Sigmoid colon (tissue), 4 donors: ENCODE data around the gene MSL2.

Source experiments
- CTCF ChIP-seq, 4 experiments: fragments of 450-650 bp in 3 of 4; fragments of 200-600 bp in 1 of 4; IDR thresholded peaks; one replicate each; pipeline ENCODE4 v1.5.1; 2016 to 2019; ENCODE audit warnings: antibody characterized with exemption in 4 of 4, mild to moderate bottlenecking in 3 of 4, moderate library complexity in 2 of 4
- EP300 ChIP-seq, 4 donors: sonication (generic); formaldehyde crosslinking; IDR thresholded peaks; one replicate each; pipeline ENCODE4 v1.6.1; 2017; ENCODE audit warnings: antibody characterized with exemption in 4 of 4
- POLR2A ChIP-seq, 2 donors: fragments of 450-650 bp; IDR thresholded peaks; one replicate each; pipeline ENCODE4 v1.6.1; 2016; ENCODE audit warnings: antibody characterized with exemption in 2 of 2, mild to moderate bottlenecking in 2 of 2, moderate library complexity in 2 of 2
- POLR2AphosphoS5 ChIP-seq, 4 donors: sonication (generic); formaldehyde crosslinking; IDR thresholded peaks; one replicate each; pipeline ENCODE4 v1.6.1; 2017; ENCODE audit warnings: antibody characterized with exemption in 4 of 4

- TF ChIP-seq POLR2A (IDR thresholded peaks at IDR 0.05) (no peak), CTCF (IDR thresholded peaks at IDR 0.05) (no peak), EP300 (IDR thresholded peaks at IDR 0.05) (no peak), POLR2AphosphoS5 (IDR thresholded peaks at IDR 0.05) (no peak)
Observed at GRCh38 chr3:136194409-136195257, 1.5 kb downstream of the MSL2 start.
